ENCODE data around the gene TFAM.

The TFAM gene

GRCh38 chr10:58436071-58436470 lies 50.9 kb downstream of the TFAM start:
- no peak for DNase-seq

- DNase-seq = no peak
Measured at GRCh38 chr10:58438340-58438871, 53.2 kb downstream of the TFAM start.

- no peak for DNase-seq
Measured at GRCh38 chr10:58438986-58439385, 53.8 kb downstream of the TFAM start.

- no peak for DNase-seq
Measured at GRCh38 chr10:58439632-58440364, 54.6 kb downstream of the TFAM start.

GRCh38 chr10:58440484-58440883 lies 55.3 kb downstream of the TFAM start:
- DNase-seq = no peak

- DNase-seq = no peak
Measured at GRCh38 chr10:58444321-58444720, 59.1 kb downstream of the TFAM start.

GRCh38 chr10:58444876-58445275 lies 59.7 kb downstream of the TFAM start:
- DNase-seq = no peak

- no peak for DNase-seq
Measured at GRCh38 chr10:58448121-58448935, 63.1 kb downstream of the TFAM start.
